ENCODE results near the gene FMO2.

The FMO2 gene

GRCh38 chr1:171185091-171185490 is at the start of gene FMO2:
Gene FMO2, plus strand, starts transcription at chr1:171185300. Its CDS starts 414 bp downstream, at chr1:171185714.
- no peak for DNase-seq

GRCh38 chr1:171137580-171137979 is 47.5 kb upstream of the FMO2 start:
- DNase-seq = no peak

- DNase-seq = no peak
Measured at GRCh38 chr1:171138980-171139379, 46.1 kb upstream of the FMO2 start.

GRCh38 chr1:171139890-171140289 is 45.2 kb upstream of the FMO2 start:
- DNase-seq = no peak

- DNase-seq = no peak
Measured at GRCh38 chr1:171140401-171140800, 44.7 kb upstream of the FMO2 start.

- no peak for DNase-seq
Measured at GRCh38 chr1:171140956-171141687, 44.0 kb upstream of the FMO2 start.

- no peak for DNase-seq
Measured at GRCh38 chr1:171141688-171142415, 43.2 kb upstream of the FMO2 start.

- no peak for DNase-seq
Measured at GRCh38 chr1:171142416-171143385, 42.4 kb upstream of the FMO2 start.

- no peak for DNase-seq
Measured at GRCh38 chr1:171150156-171150555, 34.9 kb upstream of the FMO2 start.

GRCh38 chr1:171152549-171152948 is 32.6 kb upstream of the FMO2 start:
- DNase-seq = no peak

- DNase-seq = no peak
Measured at GRCh38 chr1:171155484-171155883, 29.6 kb upstream of the FMO2 start.

- DNase-seq = no peak
Measured at GRCh38 chr1:171158096-171158495, 27.0 kb upstream of the FMO2 start.

GRCh38 chr1:171158551-171158950 is 26.5 kb upstream of the FMO2 start:
- DNase-seq = no peak

GRCh38 chr1:171159148-171159547 is 26.0 kb upstream of the FMO2 start:
- DNase-seq = no peak

GRCh38 chr1:171160211-171160610 is 24.9 kb upstream of the FMO2 start:
- DNase-seq = no peak

GRCh38 chr1:171160639-171161354 is 24.3 kb upstream of the FMO2 start:
- DNase-seq = no peak

GRCh38 chr1:171161431-171161830 is 23.7 kb upstream of the FMO2 start:
- no peak for DNase-seq

GRCh38 chr1:171166361-171166760 is 18.7 kb upstream of the FMO2 start:
- DNase-seq = no peak

- DNase-seq = no peak
Measured at GRCh38 chr1:171167785-171168184, 17.3 kb upstream of the FMO2 start.

- DNase-seq = no peak
Measured at GRCh38 chr1:171172471-171172870, 12.6 kb upstream of the FMO2 start.

- no peak for DNase-seq
Measured at GRCh38 chr1:171173069-171173468, 12.0 kb upstream of the FMO2 start.

GRCh38 chr1:171174560-171175294 is 10.4 kb upstream of the FMO2 start:
- no peak for DNase-seq
